Measurements from ENCODE around the gene RNF215. TPM values are rescaled to one million over a fixed set of nuclear protein-coding genes. Genes with fewer than 3 reads are reported as not detected.

Gene RNF215
- total RNA-seq, 4 donors from 2014 or later = 6.6 to 18.5 (median 15.0) TPM

DNA sequence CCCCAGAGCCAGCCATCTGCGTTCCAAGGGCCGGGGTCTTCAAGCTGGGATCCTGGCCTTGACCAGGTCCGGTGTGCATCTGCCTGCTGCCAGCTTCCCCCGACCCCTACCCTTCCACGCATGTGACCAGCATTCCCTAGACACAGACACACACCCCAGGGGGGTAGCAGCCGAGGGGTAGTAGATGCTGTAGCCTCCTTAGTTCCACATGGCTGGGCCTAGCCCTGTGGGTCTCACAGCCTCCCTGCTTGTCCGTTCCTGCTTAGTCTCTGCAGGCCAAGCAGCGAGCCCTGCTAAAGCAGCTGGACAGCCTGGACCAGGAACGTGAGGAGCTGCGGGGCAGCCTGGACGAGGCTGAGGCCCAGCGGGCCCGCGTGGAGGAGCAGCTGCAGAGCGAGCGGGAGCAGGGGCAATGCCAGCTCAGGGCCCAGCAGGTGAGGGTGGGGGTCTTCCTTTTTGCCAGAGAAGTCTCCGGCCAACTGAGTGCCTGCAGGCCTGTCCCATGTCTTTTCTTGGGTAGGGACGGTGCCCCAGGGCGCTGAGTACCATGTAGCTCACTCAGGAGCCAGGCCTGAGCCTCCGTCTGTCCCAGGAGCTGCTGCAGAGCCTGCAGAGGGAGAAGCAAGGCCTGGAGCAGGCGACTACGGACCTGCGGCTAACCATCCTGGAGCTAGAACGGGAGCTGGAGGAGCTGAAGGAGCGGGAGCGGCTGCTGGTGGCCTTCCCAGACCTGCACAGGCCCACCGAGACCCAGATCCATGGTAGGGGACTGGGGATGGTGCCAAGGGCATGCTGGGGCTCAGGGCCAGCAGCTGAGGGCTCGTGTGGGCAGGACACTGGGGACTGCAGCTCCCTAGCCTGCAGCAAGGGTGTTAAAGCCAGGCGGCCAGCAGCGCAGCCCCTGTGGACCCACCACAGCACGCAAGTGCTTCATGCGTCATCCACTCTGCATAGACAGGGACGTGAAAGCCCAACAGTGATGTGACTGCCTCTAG lies 13.6 kb downstream of the RNF215 start:
- Histone ChIP-seq H3K4me1 (no peaks in the 10 kb centered on the region), H3K27me3 (no peaks in the 10 kb centered on the region), H3K9me3 (no peaks in the 10 kb centered on the region), H3K36me3 (peaks cover 0 to 19% (median 9%) of the 10 kb centered on the region in 4 donors), H3K4me3 (no peak overlapping the region), H3K27ac (replicated peaks in 1 of 4) (no peak overlapping the region)
- 79% methylated on average over 22 of the region's 33 CpGs for WGBS
- intact Hi-C loops (cut with DNase I) = no loop called here
- DNase-seq (ENCODE audit: extremely low spot score) = no peak
- TF ChIP-seq POLR2AphosphoS5 (IDR thresholded peaks at IDR 0.05) (no peak), EP300 (IDR thresholded peaks at IDR 0.05) (no peak)

- Histone ChIP-seq H3K27me3 (no peaks in the 10 kb centered on the region), H3K27ac (replicated peaks in 1 of 4) (no peak overlapping the region), H3K4me3 (no peak overlapping the region), H3K36me3 (peaks cover 0 to 17% (median 8%) of the 10 kb centered on the region in 4 donors), H3K9me3 (no peaks in the 10 kb centered on the region), H3K4me1 (no peaks in the 10 kb centered on the region)
- TF ChIP-seq EP300 (IDR thresholded peaks at IDR 0.05) (no peak), POLR2AphosphoS5 (IDR thresholded peaks at IDR 0.05) (no peak), POLR2A (IDR thresholded peaks at IDR 0.05; ENCODE audit: low read depth) (no peak), CTCF (IDR thresholded peaks at IDR 0.05) (no peak)
- 56% methylated on average over 8 of the region's 8 CpGs for WGBS
- no peak for DNase-seq (ENCODE audit: extremely low spot score)
- intact Hi-C loops (cut with DNase I) = no loop called here
Measured at GRCh38 chr22:30372915-30373314, 14.3 kb downstream of the RNF215 start.

GRCh38 chr22:30371981-30372380 lies 15.2 kb downstream of the RNF215 start:
- intact Hi-C loops (cut with DNase I) = no loop called here
- 87% methylated on average over 13 of the region's 13 CpGs for WGBS
- no peak for DNase-seq (ENCODE audit: extremely low spot score)

GRCh38 chr22:30371321-30371720 lies 15.9 kb downstream of the RNF215 start:
- Histone ChIP-seq H3K27me3 (no peaks in the 10 kb centered on the region), H3K9me3 (no peaks in the 10 kb centered on the region), H3K4me1 (no peaks in the 10 kb centered on the region), H3K4me3 (no peak overlapping the region), H3K36me3 (peaks cover 0 to 4% (median under 1%) of the 10 kb centered on the region in 4 donors), H3K27ac (replicated peaks in 1 of 4) (no peak overlapping the region)
- no peak for TF ChIP-seq CTCF (IDR thresholded peaks at IDR 0.05)
- TF ChIP-seq POLR2AphosphoS5 (IDR thresholded peaks at IDR 0.05) = no peak
- no peak for TF ChIP-seq EP300 (IDR thresholded peaks at IDR 0.05)
- TF ChIP-seq POLR2A (IDR thresholded peaks at IDR 0.05; ENCODE audit: low read depth) = no peak
- DNase-seq (ENCODE audit: extremely low spot score) = no peak
- intact Hi-C loops (cut with DNase I) = no loop called here
- no CpG with 5 or more reads among the region's 9 CpGs for WGBS

More at GRCh38 chr22:30371981-30372380, 15.2 kb downstream of the RNF215 start:
- TF ChIP-seq POLR2A (IDR thresholded peaks at IDR 0.05; ENCODE audit: low read depth) (no peak), CTCF (IDR thresholded peaks at IDR 0.05) (no peak), POLR2AphosphoS5 (IDR thresholded peaks at IDR 0.05) (no peak), EP300 (IDR thresholded peaks at IDR 0.05) (no peak)
- Histone ChIP-seq H3K4me3 (no peak overlapping the region), H3K27ac (replicated peaks in 1 of 4) (no peak overlapping the region), H3K4me1 (no peaks in the 10 kb centered on the region), H3K27me3 (no peaks in the 10 kb centered on the region), H3K36me3 (peaks cover 0 to 8% (median 4%) of the 10 kb centered on the region in 4 donors), H3K9me3 (no peaks in the 10 kb centered on the region)

DNA sequence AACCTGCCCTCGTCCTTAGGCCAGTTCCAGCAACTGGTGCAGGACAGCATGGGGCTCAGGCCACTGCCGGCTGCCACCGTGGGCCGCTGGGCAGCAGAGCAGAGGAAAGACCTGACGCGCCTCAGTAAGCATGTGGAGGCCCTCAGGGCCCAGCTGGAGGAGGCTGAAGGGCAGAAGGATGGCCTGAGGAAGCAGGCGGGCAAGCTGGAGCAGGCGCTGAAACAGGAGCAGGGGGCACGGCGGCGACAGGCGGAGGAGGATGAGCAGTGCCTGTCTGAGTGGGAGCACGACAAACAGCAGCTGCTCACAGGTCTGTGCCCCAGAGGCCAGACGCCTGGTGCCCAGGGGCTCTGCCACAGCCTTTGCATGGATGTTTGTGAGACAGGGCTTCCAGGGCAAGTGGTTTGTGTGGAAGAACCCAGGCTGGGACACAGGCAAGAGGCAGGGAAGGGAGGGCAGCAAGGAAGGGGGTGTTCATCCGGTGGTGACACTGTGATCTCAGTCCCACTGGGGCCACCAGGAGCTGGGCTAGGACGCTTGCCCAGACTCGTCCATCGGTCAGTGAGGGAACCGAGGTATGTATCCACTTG lies 16.5 kb downstream of the RNF215 start:
- H3K27me3 ChIP-seq = no peaks in the 10 kb centered on the region
- WGBS = 91% methylated on average over 12 of the region's 19 CpGs
- H3K27ac ChIP-seq (replicated peaks in 1 of 4) = no peak overlapping the region
- peaks cover 0 to 6% (median 2%) of the 10 kb centered on the region in 4 donors for H3K36me3 ChIP-seq
- TF ChIP-seq POLR2A (IDR thresholded peaks at IDR 0.05; ENCODE audit: low read depth) (no peak), CTCF (IDR thresholded peaks at IDR 0.05) (no peak), POLR2AphosphoS5 (IDR thresholded peaks at IDR 0.05) (no peak), EP300 (IDR thresholded peaks at IDR 0.05) (no peak)
- intact Hi-C loops (cut with DNase I) = no loop called here
- H3K4me1 ChIP-seq = no peaks in the 10 kb centered on the region
- H3K4me3 ChIP-seq = no peak overlapping the region
- DNase-seq (ENCODE audit: extremely low spot score) = no peak
- H3K9me3 ChIP-seq = no peaks in the 10 kb centered on the region

All from esophagus muscularis mucosa (tissue), 4 donors.